ENCODE data around the gene CCNK.

- TF ChIP-seq CTCF (IDR thresholded peaks at IDR 0.05; ENCODE audit: low read depth, low read length) (no peak), EZH2phosphoT487 (IDR thresholded peaks at IDR 0.05; ENCODE audit: low read depth) (no peak)
Observed at GRCh38 chr14:99511421-99512109, 30.4 kb downstream of the CCNK start.

Data from OCI-LY3 (cell line).